IgD-negative memory B cell (primary cell): Measurements from ENCODE around the gene RHOC. TPM values are rescaled to one million over a fixed set of nuclear protein-coding genes. Genes with fewer than 3 reads are reported as not detected.
"Not testable (repeated sequence)": the region's sequence is repeated elsewhere in the genome, so short reads cannot be mapped to it uniquely, and the experiment has no call there.

Source experiments
- H3K27ac Mint-ChIP-seq, 3 donors: one replicate each; pipeline ENCODE4 v1.8.0; 2020 to 2022; ENCODE audit warnings: mild to moderate bottlenecking in 3 of 3, mixed read lengths in 3 of 3, moderate library complexity in 1 of 3
- H3K27me3 Mint-ChIP-seq: one replicate; pipeline ENCODE4 v1.8.0; 2021; ENCODE audit warnings: mixed read lengths
- H3K36me3 Mint-ChIP-seq: one replicate; pipeline ENCODE4 v1.8.0; 2020; ENCODE audit warnings: mild to moderate bottlenecking, mixed read lengths
- H3K4me1 Mint-ChIP-seq, 3 donors: one replicate each; pipeline ENCODE4 v1.8.0; 2020 to 2022; ENCODE audit warnings: mixed read lengths in 3 of 3, mild to moderate bottlenecking in 1 of 3
- H3K4me3 Mint-ChIP-seq, 4 donors: one replicate each; pipeline ENCODE4 v1.8.0; 2020 to 2022; ENCODE audit warnings: mild to moderate bottlenecking in 4 of 4, mixed read lengths in 4 of 4, moderate library complexity in 3 of 4
- H3K9me3 Mint-ChIP-seq, 3 donors: one replicate each; pipeline ENCODE4 v1.8.0; 2020 to 2021; ENCODE audit warnings: mixed read lengths in 3 of 3, mild to moderate bottlenecking in 1 of 3
- polyA plus RNA-seq: library from polyadenylated mRNA; unstranded; fragments of 300-500 nt; fragmentation: Illumina TruSeq; gene quantifications from one replicate; pipeline ENCODE4 v1.2.3, GENCODE V29; 2021

The RHOC gene
- polyA plus RNA-seq: 41.8 TPM

DNA sequence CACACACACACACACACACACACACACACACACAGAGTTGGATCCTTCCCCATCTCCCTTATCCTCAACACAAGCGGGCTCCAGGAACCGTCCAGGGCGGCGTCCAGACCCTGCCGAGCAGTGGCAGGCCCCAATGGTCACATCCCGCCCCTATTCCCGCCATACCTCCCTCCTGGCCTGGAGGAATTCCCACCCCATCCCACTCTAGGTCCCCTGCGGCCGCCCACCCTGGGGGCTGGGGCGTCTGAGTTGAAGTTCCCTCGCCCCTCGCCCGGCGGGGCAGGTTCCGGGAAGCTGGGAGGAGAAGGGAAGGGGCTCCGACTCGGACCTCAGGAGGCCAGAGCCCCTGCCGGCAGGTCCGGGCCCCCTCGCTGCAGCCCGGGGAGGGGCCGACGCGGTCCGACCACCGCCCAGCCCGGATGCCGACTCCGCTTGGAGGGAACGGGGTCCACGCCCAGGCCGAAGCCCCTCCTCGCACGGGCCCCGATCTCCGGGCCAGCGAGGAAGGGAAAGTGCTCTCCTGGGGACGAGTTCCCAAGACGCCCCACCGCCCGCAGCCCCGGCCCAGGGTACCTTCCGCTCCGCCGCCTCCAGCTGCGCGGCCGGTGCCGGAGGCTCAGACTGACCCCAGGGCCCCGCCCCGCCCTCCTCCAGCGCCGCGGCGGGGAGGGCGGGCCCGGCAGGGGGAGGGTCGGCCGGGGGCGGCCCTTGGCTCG, at the start of gene RHOC:
Gene RHOC, minus strand, starts transcription at position 623 of the 716 bp plus-strand sequence. CDS start 3,328 bp downstream, outside the sequence.
- Mint-ChIP-seq H3K4me3 (peak within 1 kb of the TSS; percentile 77 to 96 (median 81)), H3K27ac (peak within 1 kb of the TSS; percentile 39 to 79 (median 47)), H3K27me3 (no peaks in the 10 kb centered on the region), H3K9me3 (no peaks in the 10 kb centered on the region), H3K4me1 (peaks cover 31 to 39% (median 32%) of the 10 kb centered on the region in 3 donors), H3K36me3 (peaks cover under 1% of the 10 kb centered on the region)

DNA sequence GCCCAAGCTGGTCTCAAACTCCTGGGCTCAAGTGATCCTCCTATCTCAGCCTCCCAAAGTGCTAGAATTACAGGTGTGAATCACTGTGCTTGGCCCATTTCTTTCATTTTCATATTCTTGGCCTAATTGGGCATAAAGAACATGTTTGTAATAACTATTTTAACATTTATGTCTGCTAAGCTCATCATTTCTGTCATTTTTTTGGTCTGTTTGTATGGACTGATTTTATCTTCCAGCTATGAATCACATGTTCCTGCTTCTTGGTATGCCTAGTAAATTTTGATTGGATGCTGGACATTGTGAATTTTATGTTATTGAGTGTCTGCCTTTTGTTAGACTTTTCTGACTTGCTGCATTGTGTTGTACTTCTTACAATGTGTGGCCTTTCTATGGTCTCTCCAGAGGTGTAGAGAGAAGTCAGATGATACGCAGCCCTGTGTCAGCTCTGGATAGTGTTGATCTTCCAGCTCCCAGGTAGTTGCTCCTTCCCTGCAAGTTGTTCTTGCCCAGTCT, 47.2 kb upstream of the RHOC start:
- H3K27ac Mint-ChIP-seq: no peak overlapping the region
- H3K9me3 Mint-ChIP-seq: peaks cover 4 to 11% (median 8%) of the 10 kb centered on the region in 3 donors
- peaks cover 0 to 3% (median 1%) of the 10 kb centered on the region in 3 donors for H3K4me1 Mint-ChIP-seq
- H3K4me3 Mint-ChIP-seq: no peak overlapping the region
- H3K27me3 Mint-ChIP-seq: peaks cover 18% of the 10 kb centered on the region
- peaks cover 3% of the 10 kb centered on the region for H3K36me3 Mint-ChIP-seq

- Mint-ChIP-seq H3K27ac (no peak overlapping the region), H3K27me3 (peaks cover 45% of the 10 kb centered on the region), H3K4me1 (peaks cover 0 to 6% (median 1%) of the 10 kb centered on the region in 3 donors), H3K9me3 (peaks cover 0 to 2% (median 1%) of the 10 kb centered on the region in 3 donors), H3K4me3 (no peak overlapping the region), H3K36me3 (no peaks in the 10 kb centered on the region)
These were observed 41.5 kb upstream of the RHOC start for GRCh38 chr1:112748396-112748795.

DNA sequence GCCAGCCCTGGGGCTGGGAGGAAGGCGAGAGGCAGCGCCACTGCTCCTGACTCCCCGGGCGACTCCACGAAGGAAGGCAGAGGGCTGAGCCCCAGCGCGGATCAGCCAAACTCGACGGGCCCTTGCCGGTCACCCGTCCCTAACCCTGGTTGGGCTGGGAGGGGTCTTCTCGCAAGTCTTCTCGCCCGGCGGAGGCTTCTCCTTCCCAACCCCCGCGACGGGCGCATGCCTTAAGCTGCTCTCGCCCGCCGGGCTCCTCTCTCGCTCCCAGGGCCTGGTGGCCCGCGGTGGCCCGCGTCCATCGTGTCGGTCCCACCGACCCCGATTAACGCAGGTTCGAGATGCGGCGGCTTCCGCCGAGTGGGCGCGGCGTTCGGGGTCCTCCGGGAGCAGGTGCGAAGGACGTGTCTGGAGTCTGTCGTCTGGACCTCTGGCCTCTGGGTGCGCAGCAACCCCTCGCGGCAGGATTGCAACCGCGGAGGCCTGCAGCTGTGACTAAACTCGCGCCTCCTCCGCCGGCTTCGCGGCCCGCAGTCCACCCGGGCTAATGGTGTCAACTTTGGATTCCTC, 37.2 kb upstream of the RHOC start:
- Mint-ChIP-seq H3K9me3 (peaks cover 0 to 7% (median 4%) of the 10 kb centered on the region in 3 donors), H3K4me3 (no peak overlapping the region), H3K4me1 (peaks cover 0 to 6% (median 3%) of the 10 kb centered on the region in 3 donors), H3K27ac (no peak overlapping the region), H3K36me3 (no peaks in the 10 kb centered on the region), H3K27me3 (peaks cover 56% of the 10 kb centered on the region)

GRCh38 chr1:112743174-112744008, 36.5 kb upstream of the RHOC start:
- H3K9me3 Mint-ChIP-seq: peaks cover 0 to 9% (median 4%) of the 10 kb centered on the region in 3 donors
- no peak overlapping the region for H3K4me3 Mint-ChIP-seq

GRCh38 chr1:112737573-112737972, 30.6 kb upstream of the RHOC start:
- H3K4me1 Mint-ChIP-seq: peaks cover 0 to 3% (median 2%) of the 10 kb centered on the region in 3 donors

More at GRCh38 chr1:112743174-112744008, 36.5 kb upstream of the RHOC start:
- peak overlapping the region in 1 of 3 donors; percentile 47 for H3K27ac Mint-ChIP-seq
- peaks cover 56% of the 10 kb centered on the region for H3K27me3 Mint-ChIP-seq
- H3K4me1 Mint-ChIP-seq: peaks cover 0 to 6% (median 3%) of the 10 kb centered on the region in 3 donors
- H3K36me3 Mint-ChIP-seq: no peaks in the 10 kb centered on the region

GRCh38 chr1:112735752-112736151, 28.8 kb upstream of the RHOC start:
- H3K36me3 Mint-ChIP-seq: no peaks in the 10 kb centered on the region
- H3K27me3 Mint-ChIP-seq: peaks cover 7% of the 10 kb centered on the region
- no peak overlapping the region for H3K27ac Mint-ChIP-seq
- peaks cover 0 to 9% (median 6%) of the 10 kb centered on the region in 3 donors for H3K4me1 Mint-ChIP-seq
- H3K9me3 Mint-ChIP-seq: peaks cover 0 to 9% (median 4%) of the 10 kb centered on the region in 3 donors
- H3K4me3 Mint-ChIP-seq: no peak overlapping the region

More at GRCh38 chr1:112737573-112737972, 30.6 kb upstream of the RHOC start:
- Mint-ChIP-seq H3K27me3 (peaks cover 17% of the 10 kb centered on the region), H3K4me3 (no peak overlapping the region), H3K9me3 (peaks cover 0 to 9% (median 4%) of the 10 kb centered on the region in 3 donors), H3K36me3 (no peaks in the 10 kb centered on the region), H3K27ac (peak overlapping the region in 1 of 3 donors; percentile 61)

- H3K36me3 Mint-ChIP-seq: no peaks in the 10 kb centered on the region
- H3K4me3 Mint-ChIP-seq: no peak overlapping the region
- H3K27ac Mint-ChIP-seq: no peak overlapping the region
- H3K4me1 Mint-ChIP-seq: peaks cover 0 to 9% (median 6%) of the 10 kb centered on the region in 3 donors
- no peaks in the 10 kb centered on the region for H3K9me3 Mint-ChIP-seq
- no peaks in the 10 kb centered on the region for H3K27me3 Mint-ChIP-seq
These were observed 24.5 kb upstream of the RHOC start for GRCh38 chr1:112731451-112731850.

DNA sequence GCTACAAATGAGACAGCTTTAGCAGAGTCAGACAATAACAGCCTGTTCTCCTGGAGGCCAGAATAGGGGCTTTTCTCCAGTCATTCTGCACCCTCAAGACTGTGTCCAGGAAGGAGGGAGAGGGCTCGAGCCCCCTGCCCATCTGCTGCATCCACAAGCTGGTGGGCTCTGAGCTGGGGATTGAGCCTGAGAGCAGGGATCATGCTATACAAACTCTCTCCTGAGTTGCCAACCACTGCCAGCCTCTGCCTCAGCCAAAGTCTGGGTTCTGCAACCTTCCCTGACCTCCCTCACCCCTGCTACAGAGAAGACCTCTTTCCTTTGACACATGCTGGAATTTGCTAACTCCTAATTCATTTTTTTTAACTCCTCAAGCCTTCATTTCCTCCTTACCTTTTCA, 23.0 kb upstream of the RHOC start:
- Mint-ChIP-seq H3K9me3 (no peaks in the 10 kb centered on the region), H3K4me3 (no peak overlapping the region), H3K36me3 (no peaks in the 10 kb centered on the region), H3K4me1 (peaks cover 0 to 9% (median 6%) of the 10 kb centered on the region in 3 donors), H3K27me3 (no peaks in the 10 kb centered on the region), H3K27ac (no peak overlapping the region)

DNA sequence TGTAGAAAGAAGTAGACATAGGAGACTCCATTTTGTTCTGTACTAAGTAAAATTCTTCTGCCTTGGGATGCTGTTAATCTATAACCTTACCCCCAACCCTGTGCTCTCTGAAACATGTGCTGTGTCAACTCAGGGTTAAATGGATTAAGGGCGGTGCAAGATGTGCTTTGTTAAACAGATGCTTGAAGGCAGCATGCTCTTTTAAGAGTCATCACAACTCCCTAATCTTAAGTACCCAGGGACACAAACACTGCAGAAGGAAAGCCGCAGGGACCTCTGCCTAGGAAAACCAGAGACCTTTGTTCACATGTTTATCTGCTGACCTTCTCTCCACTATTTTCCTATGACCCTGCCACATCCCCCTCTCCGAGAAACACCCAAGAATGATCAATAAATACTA, 22.1 kb upstream of the RHOC start:
- H3K9me3 Mint-ChIP-seq, H3K36me3 Mint-ChIP-seq, H3K27me3 Mint-ChIP-seq, H3K27ac Mint-ChIP-seq, H3K4me3 Mint-ChIP-seq, H3K4me1 Mint-ChIP-seq: not testable (repeated sequence)

GRCh38 chr1:112728306-112728971, 21.5 kb upstream of the RHOC start:
- not testable (repeated sequence) for H3K4me1 Mint-ChIP-seq, H3K36me3 Mint-ChIP-seq, H3K27ac Mint-ChIP-seq, H3K27me3 Mint-ChIP-seq, H3K4me3 Mint-ChIP-seq, H3K9me3 Mint-ChIP-seq

DNA sequence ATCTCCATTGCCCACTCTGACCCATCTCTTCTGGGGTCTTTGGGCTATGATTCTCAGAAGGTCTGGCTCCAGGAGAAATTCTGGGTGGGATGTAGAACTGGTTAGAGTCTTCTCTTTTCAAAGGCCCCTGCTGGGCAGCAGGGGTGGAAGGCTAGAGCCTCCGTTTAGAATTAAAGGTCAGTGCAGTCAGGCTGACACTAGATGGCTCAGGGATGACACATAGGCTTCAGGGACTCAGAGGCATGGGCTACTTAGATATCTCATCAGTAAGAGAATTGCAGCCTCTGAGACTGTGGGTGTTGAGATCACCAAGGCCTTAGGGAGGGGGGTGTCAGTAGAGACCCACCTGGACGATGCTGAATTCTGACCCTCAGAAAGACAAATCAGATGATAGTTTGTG, 20.8 kb upstream of the RHOC start:
- peak overlapping the region in 1 of 3 donors; percentile 67 for H3K27ac Mint-ChIP-seq

GRCh38 chr1:112724240-112724639, 17.3 kb upstream of the RHOC start:
- H3K27ac Mint-ChIP-seq, H3K9me3 Mint-ChIP-seq, H3K36me3 Mint-ChIP-seq, H3K4me1 Mint-ChIP-seq, H3K4me3 Mint-ChIP-seq: not testable (repeated sequence)
- H3K27me3 Mint-ChIP-seq: peaks cover 14% of the 10 kb centered on the region

More for the DNA sequence above, 20.8 kb upstream of the RHOC start:
- no peaks in the 10 kb centered on the region for H3K36me3 Mint-ChIP-seq
- no peaks in the 10 kb centered on the region for H3K9me3 Mint-ChIP-seq
- H3K27me3 Mint-ChIP-seq: peaks cover 6% of the 10 kb centered on the region
- H3K4me3 Mint-ChIP-seq: no peak overlapping the region
- peaks cover 0 to 9% (median 4%) of the 10 kb centered on the region in 3 donors for H3K4me1 Mint-ChIP-seq

GRCh38 chr1:112723511-112723839, 16.5 kb upstream of the RHOC start:
- H3K4me3 Mint-ChIP-seq: no peak overlapping the region

More at GRCh38 chr1:112723511-112723839, 16.5 kb upstream of the RHOC start:
- Mint-ChIP-seq H3K27ac (no peak overlapping the region), H3K9me3 (no peaks in the 10 kb centered on the region), H3K27me3 (peaks cover 18% of the 10 kb centered on the region), H3K36me3 (no peaks in the 10 kb centered on the region), H3K4me1 (peaks cover 0 to 5% (median 2%) of the 10 kb centered on the region in 3 donors)
